Coronary artery (tissue), 2 donors: ENCODE measurements around the gene OR2J1.

Experiments used
- DNase-seq: peaks from one replicate; pipeline ENCODE4 v3.0.0-alpha.2; 2017; ENCODE audit warnings: low spot score
- H3K27ac ChIP-seq, 2 donors: fragments of 200-600 bp; sonication (generic); one replicate each; pipeline ENCODE4 v1.5.1; 2016 to 2019
- H3K4me3 ChIP-seq: fragments of 200-600 bp; sonication (generic); 2 replicates; pipeline ENCODE4 v1.5.1; 2016; ENCODE audit warnings: mild to moderate bottlenecking, moderate library complexity
- TF ChIP-seq, protein P1 (sequence below): fragments of 200-600 bp; sonication (generic); IDR thresholded peaks from one replicate; pipeline ENCODE4 v1.5.1; 2019; ENCODE audit warnings: antibody characterized with exemption

Gene OR2J1

DNA sequence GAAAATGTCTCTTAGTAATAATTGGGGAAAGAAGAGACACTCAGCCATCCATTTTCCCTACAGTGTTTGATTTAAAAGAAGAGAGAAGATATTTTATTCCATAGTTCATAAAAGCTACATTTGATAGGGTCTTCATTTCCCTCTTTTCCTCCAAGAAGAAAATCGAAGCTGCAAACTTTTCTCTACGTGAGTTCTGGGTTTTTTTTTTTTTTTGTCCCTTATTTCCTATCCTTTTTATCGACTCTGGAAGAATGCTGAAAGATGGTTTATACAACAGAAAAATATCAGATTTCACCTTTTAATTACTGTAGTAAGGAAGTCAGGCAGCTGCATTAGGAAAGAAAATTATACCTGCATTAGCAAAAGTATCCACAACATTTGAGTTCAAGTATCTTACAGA lies at the start of gene OR2J1:
TSS of gene OR2J1 (plus strand) at position 301 of the 400 bp plus-strand sequence. CDS start 1,453 bp downstream, outside the sequence.
- no peak within 1 kb of the TSS for H3K4me3 ChIP-seq
- no peak for DNase-seq
- TF ChIP-seq, protein P1, sequence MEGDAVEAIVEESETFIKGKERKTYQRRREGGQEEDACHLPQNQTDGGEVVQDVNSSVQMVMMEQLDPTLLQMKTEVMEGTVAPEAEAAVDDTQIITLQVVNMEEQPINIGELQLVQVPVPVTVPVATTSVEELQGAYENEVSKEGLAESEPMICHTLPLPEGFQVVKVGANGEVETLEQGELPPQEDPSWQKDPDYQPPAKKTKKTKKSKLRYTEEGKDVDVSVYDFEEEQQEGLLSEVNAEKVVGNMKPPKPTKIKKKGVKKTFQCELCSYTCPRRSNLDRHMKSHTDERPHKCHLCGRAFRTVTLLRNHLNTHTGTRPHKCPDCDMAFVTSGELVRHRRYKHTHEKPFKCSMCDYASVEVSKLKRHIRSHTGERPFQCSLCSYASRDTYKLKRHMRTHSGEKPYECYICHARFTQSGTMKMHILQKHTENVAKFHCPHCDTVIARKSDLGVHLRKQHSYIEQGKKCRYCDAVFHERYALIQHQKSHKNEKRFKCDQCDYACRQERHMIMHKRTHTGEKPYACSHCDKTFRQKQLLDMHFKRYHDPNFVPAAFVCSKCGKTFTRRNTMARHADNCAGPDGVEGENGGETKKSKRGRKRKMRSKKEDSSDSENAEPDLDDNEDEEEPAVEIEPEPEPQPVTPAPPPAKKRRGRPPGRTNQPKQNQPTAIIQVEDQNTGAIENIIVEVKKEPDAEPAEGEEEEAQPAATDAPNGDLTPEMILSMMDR, result no peak
- H3K27ac ChIP-seq, result no peak within 1 kb of the TSS

DNA sequence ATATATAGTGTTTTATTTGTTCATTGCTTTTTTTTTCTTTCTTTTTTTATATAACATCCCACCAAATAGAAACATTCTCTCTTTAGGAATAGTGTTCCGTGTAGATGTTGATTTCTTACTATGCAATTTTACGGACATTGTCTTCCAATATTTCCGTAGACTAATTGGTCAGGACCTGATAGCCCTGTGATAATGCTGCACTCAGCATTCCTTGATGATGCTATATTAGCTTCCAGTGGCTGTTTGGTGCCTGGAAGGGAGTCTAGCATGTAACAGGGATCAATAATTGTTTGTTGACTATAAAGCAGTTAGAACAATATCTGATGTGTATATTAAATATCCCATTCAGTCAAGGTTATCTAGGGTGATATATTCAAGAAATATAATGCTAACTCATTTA lies 47.6 kb upstream of the OR2J1 start:
- TF ChIP-seq, protein P1, result no peak
- no peak overlapping the region for H3K27ac ChIP-seq

DNA sequence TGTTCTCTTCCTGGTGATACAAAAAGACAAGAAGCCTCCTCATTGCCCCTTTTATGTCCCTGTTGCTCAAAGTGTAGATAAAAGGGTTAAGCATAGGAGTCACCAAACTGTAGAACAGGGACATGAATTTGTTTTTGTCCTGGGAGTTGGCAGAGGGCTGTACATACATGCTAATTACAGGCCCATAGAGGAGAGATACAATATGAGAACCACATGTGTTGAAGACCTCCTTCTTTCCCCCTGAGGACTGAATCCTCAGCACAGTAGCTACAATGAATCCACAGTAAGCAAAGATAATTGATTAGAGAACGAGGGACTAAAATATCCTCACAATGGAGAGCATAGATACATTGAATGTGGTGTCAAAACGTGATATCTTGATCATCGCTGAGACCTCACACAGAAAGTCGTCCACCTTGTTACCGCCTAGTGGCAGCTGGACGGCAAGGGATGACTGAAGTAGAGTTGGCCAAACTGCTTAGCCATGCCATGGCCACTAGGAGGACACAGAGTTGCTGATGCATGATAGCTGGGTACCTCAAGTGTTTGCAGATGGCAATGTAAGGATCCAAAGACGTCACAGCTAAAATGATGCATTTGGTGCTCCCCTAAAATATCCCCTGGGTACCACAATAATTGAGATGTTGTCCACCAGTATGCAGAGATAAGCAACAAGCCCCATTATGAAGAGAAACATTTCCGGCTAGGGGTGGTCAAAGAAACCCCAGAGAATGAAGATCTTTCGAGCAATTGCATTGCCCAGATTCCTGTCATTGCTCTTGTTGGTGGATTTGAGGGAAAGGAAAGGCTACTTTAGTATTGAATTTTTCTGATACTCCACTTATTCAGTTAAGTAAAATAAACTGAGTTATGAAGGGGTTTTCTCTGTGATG lies 27.2 kb upstream of the OR2J1 start:
- DNase-seq, result no peak
- TF ChIP-seq, protein P1, result no peak
- no peak overlapping the region for H3K4me3 ChIP-seq
- no peak overlapping the region for H3K27ac ChIP-seq

More for the DNA sequence above, 47.6 kb upstream of the OR2J1 start:
- H3K4me3 ChIP-seq, result no peak overlapping the region
- DNase-seq, result no peak

DNA sequence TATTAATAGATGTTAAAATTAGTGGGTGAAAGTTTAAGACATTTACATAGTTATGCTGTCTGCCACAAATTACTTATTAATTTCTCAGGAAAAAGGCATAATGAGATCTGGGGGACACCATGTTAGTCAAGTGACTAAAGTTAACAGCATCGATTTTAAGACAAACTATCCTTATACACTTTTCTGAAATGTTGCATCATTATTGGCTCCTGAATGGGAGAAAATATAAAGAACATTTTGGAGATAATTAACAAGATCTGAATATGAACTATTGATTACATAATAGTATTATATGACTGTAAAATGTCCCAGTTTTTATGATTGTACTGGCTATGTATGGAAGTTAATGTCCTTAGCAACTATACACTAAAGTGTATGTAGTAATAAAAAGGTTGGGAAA lies 20.1 kb upstream of the OR2J1 start:
- Histone ChIP-seq H3K4me3 (no peak overlapping the region), H3K27ac (no peak overlapping the region)
- TF ChIP-seq, protein P1, result no peak
- no peak for DNase-seq

DNA sequence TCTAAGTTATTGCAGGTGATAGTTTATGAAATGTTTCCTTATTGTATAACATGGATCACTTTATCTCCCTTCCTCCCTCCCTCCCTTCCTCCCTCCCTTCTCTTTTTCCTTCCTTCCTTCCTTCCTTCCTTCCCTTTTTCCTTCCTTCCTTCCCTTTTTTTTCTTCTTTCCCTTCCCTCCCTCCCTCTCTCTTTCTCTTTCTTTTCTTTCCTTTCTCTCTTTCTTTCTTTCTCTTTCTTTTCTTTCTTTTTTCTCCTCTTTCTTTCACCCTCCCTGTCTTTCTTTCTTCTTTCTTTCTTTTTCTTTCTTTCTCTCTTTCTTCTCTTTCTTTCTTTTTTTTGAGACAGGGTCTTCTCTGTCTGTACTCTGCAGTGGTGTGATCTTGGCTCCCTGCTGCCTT lies 18.0 kb upstream of the OR2J1 start:
- no peak for DNase-seq
- H3K4me3 ChIP-seq, result no peak overlapping the region
- no peak overlapping the region for H3K27ac ChIP-seq
- TF ChIP-seq, protein P1, result no peak

DNA sequence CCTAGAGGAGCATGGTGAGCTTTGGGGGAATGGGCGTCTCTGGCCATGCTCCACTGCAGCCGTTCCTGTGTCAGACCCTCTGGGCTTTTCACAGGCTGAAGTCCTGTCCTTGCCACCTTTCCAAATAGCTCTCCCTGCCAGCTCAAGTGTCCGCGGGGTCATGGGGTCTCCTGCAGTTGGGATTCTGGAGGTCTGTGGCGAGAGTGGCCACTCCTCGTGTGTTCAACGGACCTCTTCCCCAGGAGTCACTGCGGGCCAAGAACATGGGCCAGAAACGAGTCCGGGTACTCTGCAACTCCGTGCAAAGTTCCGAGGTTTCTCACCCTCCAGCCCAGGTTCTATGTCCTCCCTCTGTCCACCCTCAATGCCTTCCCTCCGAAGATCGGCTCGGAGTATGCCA lies 16.8 kb upstream of the OR2J1 start:
- DNase-seq, result no peak
- H3K27ac ChIP-seq, result no peak overlapping the region
- TF ChIP-seq, protein P1, result no peak
- no peak overlapping the region for H3K4me3 ChIP-seq

DNA sequence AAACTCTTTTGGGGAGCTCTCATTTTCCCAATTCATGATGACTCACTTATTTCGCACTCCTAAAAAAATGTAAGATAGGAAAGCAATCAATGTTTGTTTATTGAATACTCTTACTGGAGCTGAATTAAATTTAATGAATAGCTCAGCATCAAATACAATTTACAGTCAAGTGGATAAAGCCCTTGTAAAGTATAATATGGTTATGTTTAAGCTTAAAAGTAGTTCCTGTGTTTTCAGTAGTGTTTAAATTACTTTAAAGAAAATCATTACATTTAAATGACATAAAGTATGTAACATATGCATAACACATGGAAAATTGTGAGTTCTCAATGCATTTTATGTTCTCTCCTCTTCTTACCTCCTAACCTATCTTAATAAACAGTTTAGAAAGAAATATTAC lies 12.1 kb upstream of the OR2J1 start, which contains the start of gene OR2B3:
TSS of gene OR2B3 (minus strand) at position 101 of the 400 bp plus-strand sequence. CDS start at position 36, 65 bp downstream.
- TF ChIP-seq, protein P1, result no peak

More for the DNA sequence above, 12.1 kb upstream of the OR2J1 start, which contains the start of gene OR2B3:
- Histone ChIP-seq H3K27ac (no peak within 1 kb of the TSS), H3K4me3 (no peak within 1 kb of the TSS)
- no peak for DNase-seq
